IMR-90 (cell line): Measurements from ENCODE around the gene STX11. TPM values are rescaled to one million over a fixed set of nuclear protein-coding genes. Genes with fewer than 3 reads are reported as not detected.

ENCODE experiments used
- ATAC-seq: fragments of 200-7000 bp; cut with Tn5 transposase; 2 replicates; pipeline ENCODE4 v1.9.1; 2020; ENCODE audit warnings: low read depth, mild to moderate bottlenecking, moderate library complexity
- BruUV-seq: library from RNA; stranded (reverse); fragments of 400-500 nt; replicated peaks from 2 replicates; lab custom pipeline; 2021; lab: Mats Ljungman, UMichigan
- CTCF ChIA-PET: fragments of 300-600 bp; formaldehyde crosslinking; extraction: SDS; loops from one replicate; lab custom pipeline; 2021; ENCODE audit warnings: antibody characterized with exemption; lab: Yijun Ruan, JAX
- POLR2A ChIA-PET: fragments of 300-600 bp; sonication (Branson Sonifier 250); formaldehyde crosslinking; loops from one replicate; lab custom pipeline; 2022; ENCODE audit warnings: antibody characterized with exemption; ENCODE audit not compliant: unreplicated experiment; lab: Charles Lee
- DNase-seq: peaks from one replicate; pipeline ENCODE4 v3.0.0; 2013
- H2AFZ ChIP-seq: replicated peaks from 2 replicates; pipeline ENCODE3; 2013; ENCODE audit warnings: low read length, mild to moderate bottlenecking; ENCODE audit not compliant: poor library complexity
- H2AK5ac ChIP-seq: 2 replicates; pipeline ENCODE4 v1.6.1; 2013; ENCODE audit warnings: low read depth, low read length, inconsistent platforms
- H2AK9ac ChIP-seq: replicated peaks from 2 replicates; pipeline ENCODE3; 2013; ENCODE audit warnings: mild to moderate bottlenecking, low read depth, low read length, moderate library complexity; ENCODE audit not compliant: poor library complexity
- H2BK120ac ChIP-seq: 2 replicates; pipeline ENCODE4 v1.6.1; 2013; ENCODE audit warnings: low read depth, low read length, inconsistent platforms
- H2BK15ac ChIP-seq: 3 replicates; pipeline ENCODE4 v1.6.1; 2013; ENCODE audit warnings: low read depth, low read length, inconsistent platforms
- H2BK20ac ChIP-seq: 2 replicates; pipeline ENCODE4 v1.6.1; 2013; ENCODE audit warnings: low read depth, mild to moderate bottlenecking, inconsistent platforms, low read length, moderate library complexity
- H2BK5ac ChIP-seq: 2 replicates; pipeline ENCODE4 v1.6.1; 2013; ENCODE audit warnings: mild to moderate bottlenecking, low read depth, low read length, inconsistent platforms; ENCODE audit not compliant: poor library complexity, severe bottlenecking
- H3K14ac ChIP-seq: replicated peaks from 2 replicates; pipeline ENCODE4 v1.6.1; 2013; ENCODE audit warnings: low read depth, low read length, inconsistent platforms
- H3K18ac ChIP-seq: 2 replicates; pipeline ENCODE4 v1.6.1; 2013; ENCODE audit warnings: low read depth, low read length, control low read depth
- H3K23ac ChIP-seq: 2 replicates; pipeline ENCODE4 v1.6.1; 2013; ENCODE audit warnings: low read depth, low read length, inconsistent platforms
- H3K27ac ChIP-seq: 2 replicates; pipeline ENCODE4 v1.5.1; 2013; ENCODE audit warnings: mild to moderate bottlenecking, control low read depth, low read length; ENCODE audit not compliant: insufficient read depth
- H3K27me3 ChIP-seq: 2 replicates; pipeline ENCODE4 v1.6.1; 2013; ENCODE audit warnings: low read length; ENCODE audit not compliant: control insufficient read depth, insufficient read depth
- H3K36me3 ChIP-seq: 2 replicates; pipeline ENCODE4 v1.6.1; 2013; ENCODE audit warnings: low read length, mixed read lengths; ENCODE audit not compliant: control insufficient read depth, insufficient read depth
- H3K4ac ChIP-seq: 2 replicates; pipeline ENCODE4 v1.6.1; 2013; ENCODE audit warnings: low read depth, low read length, inconsistent platforms
- H3K4me1 ChIP-seq: 2 replicates; pipeline ENCODE4 v1.6.1; 2013; ENCODE audit warnings: low read length, mixed read lengths; ENCODE audit not compliant: control insufficient read depth, insufficient read depth
- H3K4me2 ChIP-seq: 2 replicates; pipeline ENCODE4 v1.6.1; 2013; ENCODE audit warnings: low read depth, mild to moderate bottlenecking, control low read depth, low read length, moderate library complexity
- H3K4me3 ChIP-seq: 2 replicates; pipeline ENCODE4 v1.5.1; 2013; ENCODE audit warnings: low read depth, mild to moderate bottlenecking, control low read depth, low read length, moderate library complexity; ENCODE audit not compliant: insufficient read depth
- H3K56ac ChIP-seq: 2 replicates; pipeline ENCODE4 v1.6.1; 2013; ENCODE audit warnings: low read length, inconsistent platforms; ENCODE audit not compliant: insufficient read depth; ENCODE audit errors: extremely low read depth
- H3K79me1 ChIP-seq, 2 experiments: 2 replicates each; pipeline ENCODE4 v1.6.1; 2013; ENCODE audit warnings: low read length in 2 of 2, inconsistent platforms in 1 of 2, low read depth in 1 of 2
- H3K9ac ChIP-seq: 2 replicates; pipeline ENCODE4 v1.6.1; 2013; ENCODE audit warnings: low read depth, low read length, control low read depth
- H3K9me1 ChIP-seq: 2 replicates; pipeline ENCODE4 v1.6.1; 2013; ENCODE audit warnings: low read length, inconsistent platforms; ENCODE audit not compliant: insufficient read depth
- H3K9me3 ChIP-seq: 2 replicates; pipeline ENCODE4 v1.6.1; 2013; ENCODE audit warnings: low read length; ENCODE audit not compliant: control insufficient read depth, insufficient read depth
- H4K20me1 ChIP-seq: 2 replicates; pipeline ENCODE4 v1.6.1; 2013; ENCODE audit warnings: low read length, inconsistent platforms; ENCODE audit not compliant: insufficient read depth
- H4K5ac ChIP-seq: 2 replicates; pipeline ENCODE4 v1.6.1; 2013; ENCODE audit warnings: mild to moderate bottlenecking, low read depth, low read length, control low read depth
- H4K8ac ChIP-seq, 2 experiments: 2 replicates each; pipeline ENCODE4 v1.6.1; 2013; ENCODE audit warnings: low read depth in 2 of 2, low read length in 2 of 2, control low read depth in 1 of 2, inconsistent platforms in 1 of 2
- H4K91ac ChIP-seq: 2 replicates; pipeline ENCODE4 v1.6.1; 2013; ENCODE audit warnings: low read depth, low read length, inconsistent platforms; ENCODE audit not compliant: insufficient read depth
- BHLHE40 ChIP-seq: fragments of 150-350 bp; IDR thresholded peaks from 2 replicates; pipeline ENCODE4 v1.6.1; 2016; ENCODE audit warnings: mild to moderate bottlenecking, low read depth, low read length
- CEBPB ChIP-seq: IDR thresholded peaks from 2 replicates; pipeline ENCODE4 v1.6.1; 2012; ENCODE audit warnings: low read depth, low read length, improper control_type of control experiment
- CHD1 ChIP-seq: IDR thresholded peaks from 2 replicates; pipeline ENCODE4 v1.6.1; 2012; ENCODE audit warnings: low read depth, low read length, improper control_type of control experiment
- FOS ChIP-seq: fragments of 150-350 bp; IDR thresholded peaks from 2 replicates; pipeline ENCODE4 v1.6.1; 2016; ENCODE audit warnings: low read depth, low read length
- MAFK ChIP-seq: IDR thresholded peaks from 2 replicates; pipeline ENCODE4 v1.6.1; 2012; ENCODE audit warnings: low read depth, low read length, improper control_type of control experiment
- MAZ ChIP-seq: IDR thresholded peaks from 2 replicates; pipeline ENCODE4 v1.6.1; 2012; ENCODE audit warnings: low read depth, mild to moderate bottlenecking, low read length, improper control_type of control experiment, moderate library complexity, borderline replicate concordance
- MXI1 ChIP-seq: IDR thresholded peaks from 2 replicates; pipeline ENCODE4 v1.6.1; 2012; ENCODE audit warnings: low read depth, mild to moderate bottlenecking, low read length, moderate library complexity, borderline replicate concordance
- NFE2L2 ChIP-seq: fragments of 150-350 bp; IDR thresholded peaks from 2 replicates; pipeline ENCODE4 v1.6.1; 2016; ENCODE audit warnings: low read depth, mild to moderate bottlenecking, low read length
- POLR2A ChIP-seq: IDR thresholded peaks from 2 replicates; pipeline ENCODE4 v1.6.1; 2012; ENCODE audit warnings: mild to moderate bottlenecking, low read depth, low read length
- RAD21 ChIP-seq: IDR thresholded peaks from 2 replicates; pipeline ENCODE4 v1.6.1; 2012; ENCODE audit warnings: low read length, improper control_type of control experiment
- RCOR1 ChIP-seq: IDR thresholded peaks from 2 replicates; pipeline ENCODE4 v1.6.1; 2012; ENCODE audit warnings: mild to moderate bottlenecking, low read length, improper control_type of control experiment; ENCODE audit not compliant: insufficient replicate concordance
- RFX5 ChIP-seq: IDR thresholded peaks from 2 replicates; pipeline ENCODE4 v1.8.0; 2012; ENCODE audit warnings: low read depth, mild to moderate bottlenecking, low read length, moderate library complexity
- SMC3 ChIP-seq: fragments of 150-350 bp; IDR thresholded peaks from 2 replicates; pipeline ENCODE4 v1.6.1; 2016; ENCODE audit warnings: low read depth, mild to moderate bottlenecking, antibody characterized with exemption, low read length, moderate library complexity
- WGBS, 2 experiments: methylation state at CpG; one replicate each; pipeline versions ENCODE4 v1.1.5 to v1.1.7; 2013; ENCODE audit warnings: missing lambda C conversion rate in 2 of 2; ENCODE audit not compliant: insufficient read length in 1 of 2; ENCODE audit errors: extremely low coverage in 2 of 2; 5-methylcytosine and 5-hydroxymethylcytosine counted together
- dilution Hi-C: fragments of 300-500 bp; cut with HindIII; formaldehyde crosslinking; loops from one replicate; pipeline ENCODE4 v1.14.3; 2018; ENCODE audit warnings: low sequenced_read_pairs; ENCODE audit not compliant: unreplicated experiment
- in situ Hi-C: fragments of 300-500 bp; cut with MboI; formaldehyde crosslinking; loops from 3 replicates; pipeline ENCODE4 v1.14.3; 2019; ENCODE audit warnings: low sequenced_read_pairs, inconsistent platforms, mixed read lengths
- intact Hi-C: fragments of 100-400 bp; cut with micrococcal nuclease; formaldehyde crosslinking; loops from 2 replicates; pipeline ENCODE4 v1.10.0; 2022
- polyA plus RNA-seq, 3 experiments: library from polyadenylated mRNA; depleted of rRNA; stranded (reverse); fragments of >200 nt; gene quantifications; 2 replicates each; pipeline ENCODE4 v1.2.3, GENCODE V29; 2012; ENCODE audit warnings: low replicate concordance in 1 of 3
- total RNA-seq: library from RNA; depleted of rRNA; stranded (reverse); fragments of >200 nt; gene quantifications from 2 replicates; pipeline ENCODE4 v1.2.3, GENCODE V29; 2012
- TF ChIP-seq, protein P1 (sequence below): fragments of 150-350 bp; IDR thresholded peaks from 2 replicates; pipeline ENCODE4 v1.6.1; 2016; ENCODE audit warnings: low read depth, mild to moderate bottlenecking, low read length, moderate library complexity, borderline replicate concordance
- TF ChIP-seq, protein P2 (sequence below): fragments of 150-350 bp; IDR thresholded peaks from 2 replicates; pipeline ENCODE4 v1.6.1; 2017; ENCODE audit warnings: mild to moderate bottlenecking, antibody characterized with exemption, low read length, low read depth
- TF ChIP-seq, protein P3 (sequence below): conservative IDR thresholded peaks from 2 replicates; pipeline ENCODE4 v1.5.1; 2012; ENCODE audit warnings: mild to moderate bottlenecking, low read depth, low read length, improper control_type of control experiment

The STX11 gene
- total and polyA plus RNA-seq, 2 of the 4 experiments (the other 2 are of a cell fraction), result 0.54 to 0.68 TPM

DNA sequence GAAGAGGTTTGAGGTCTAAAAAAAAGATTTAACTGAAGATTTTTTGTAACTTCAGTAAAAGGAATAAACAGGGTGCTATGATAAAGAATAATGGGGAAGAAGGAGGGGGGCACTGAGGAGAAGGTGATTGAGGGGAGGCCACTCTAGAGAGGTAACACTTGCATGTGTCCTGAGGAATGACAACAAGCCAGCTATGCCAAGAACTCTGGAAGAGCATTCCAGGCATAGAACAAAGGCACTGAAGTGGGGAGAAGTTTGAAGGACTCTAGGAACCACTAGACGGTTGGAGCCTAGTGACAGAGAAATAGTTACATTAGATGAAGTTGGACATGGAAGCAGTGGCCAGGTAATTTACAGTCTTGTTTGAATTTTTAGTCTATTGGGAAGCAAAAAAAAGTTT lies 44.1 kb upstream of the STX11 start:
- no peak for ATAC-seq
- in situ Hi-C loops, result loop anchor here (25.0 kb wide), 1 partner anchor 1106 kb away; no protein-coding TSS in a partner anchor
- CTCF ChIA-PET, result no interaction called here

More for the DNA sequence above, 44.1 kb upstream of the STX11 start:
- Histone ChIP-seq H3K14ac (no peak overlapping the region), H3K4me2 (no peak overlapping the region), H4K91ac (no peak overlapping the region), H3K18ac (no peak overlapping the region), H3K36me3 (no peaks in the 10 kb centered on the region), H2BK20ac (no peak overlapping the region), H3K4me3 (no peak overlapping the region), H2AK5ac (no peak overlapping the region), H2BK15ac (no peak overlapping the region), H3K9me3 (no peaks in the 10 kb centered on the region), H2AK9ac (no peak overlapping the region), H3K27me3 (peaks cover 4% of the 10 kb centered on the region), H3K9ac (no peak overlapping the region), H2BK120ac (no peak overlapping the region), H3K9me1 (no peaks in the 10 kb centered on the region), H3K27ac (no peak overlapping the region), H2BK5ac (no peak overlapping the region), H3K4me1 (no peaks in the 10 kb centered on the region), H4K5ac (no peak overlapping the region), H2AFZ (no peak overlapping the region), H3K4ac (no peak overlapping the region), H4K20me1 (no peaks in the 10 kb centered on the region), H3K56ac (no peak overlapping the region), H4K8ac (no peak overlapping the region), H3K79me1 (no peaks in the 10 kb centered on the region), H3K23ac (no peak overlapping the region)
- WGBS, 2 experiments, result no CpG with 5 or more reads among the region's 1 CpG
- TF ChIP-seq RCOR1 (no peak), MAZ (no peak), CHD1 (no peak), NFE2L2 (no peak), MAFK (no peak), RFX5 (no peak), MXI1 (no peak), FOS (no peak), CEBPB (no peak), RAD21 (no peak), POLR2A (no peak), SMC3 (no peak), BHLHE40 (no peak)
- TF ChIP-seq, protein P1, sequence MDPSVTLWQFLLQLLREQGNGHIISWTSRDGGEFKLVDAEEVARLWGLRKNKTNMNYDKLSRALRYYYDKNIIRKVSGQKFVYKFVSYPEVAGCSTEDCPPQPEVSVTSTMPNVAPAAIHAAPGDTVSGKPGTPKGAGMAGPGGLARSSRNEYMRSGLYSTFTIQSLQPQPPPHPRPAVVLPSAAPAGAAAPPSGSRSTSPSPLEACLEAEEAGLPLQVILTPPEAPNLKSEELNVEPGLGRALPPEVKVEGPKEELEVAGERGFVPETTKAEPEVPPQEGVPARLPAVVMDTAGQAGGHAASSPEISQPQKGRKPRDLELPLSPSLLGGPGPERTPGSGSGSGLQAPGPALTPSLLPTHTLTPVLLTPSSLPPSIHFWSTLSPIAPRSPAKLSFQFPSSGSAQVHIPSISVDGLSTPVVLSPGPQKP, result no peak
- TF ChIP-seq, protein P2, sequence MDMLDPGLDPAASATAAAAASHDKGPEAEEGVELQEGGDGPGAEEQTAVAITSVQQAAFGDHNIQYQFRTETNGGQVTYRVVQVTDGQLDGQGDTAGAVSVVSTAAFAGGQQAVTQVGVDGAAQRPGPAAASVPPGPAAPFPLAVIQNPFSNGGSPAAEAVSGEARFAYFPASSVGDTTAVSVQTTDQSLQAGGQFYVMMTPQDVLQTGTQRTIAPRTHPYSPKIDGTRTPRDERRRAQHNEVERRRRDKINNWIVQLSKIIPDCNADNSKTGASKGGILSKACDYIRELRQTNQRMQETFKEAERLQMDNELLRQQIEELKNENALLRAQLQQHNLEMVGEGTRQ, result no peak
- TF ChIP-seq, protein P3, sequence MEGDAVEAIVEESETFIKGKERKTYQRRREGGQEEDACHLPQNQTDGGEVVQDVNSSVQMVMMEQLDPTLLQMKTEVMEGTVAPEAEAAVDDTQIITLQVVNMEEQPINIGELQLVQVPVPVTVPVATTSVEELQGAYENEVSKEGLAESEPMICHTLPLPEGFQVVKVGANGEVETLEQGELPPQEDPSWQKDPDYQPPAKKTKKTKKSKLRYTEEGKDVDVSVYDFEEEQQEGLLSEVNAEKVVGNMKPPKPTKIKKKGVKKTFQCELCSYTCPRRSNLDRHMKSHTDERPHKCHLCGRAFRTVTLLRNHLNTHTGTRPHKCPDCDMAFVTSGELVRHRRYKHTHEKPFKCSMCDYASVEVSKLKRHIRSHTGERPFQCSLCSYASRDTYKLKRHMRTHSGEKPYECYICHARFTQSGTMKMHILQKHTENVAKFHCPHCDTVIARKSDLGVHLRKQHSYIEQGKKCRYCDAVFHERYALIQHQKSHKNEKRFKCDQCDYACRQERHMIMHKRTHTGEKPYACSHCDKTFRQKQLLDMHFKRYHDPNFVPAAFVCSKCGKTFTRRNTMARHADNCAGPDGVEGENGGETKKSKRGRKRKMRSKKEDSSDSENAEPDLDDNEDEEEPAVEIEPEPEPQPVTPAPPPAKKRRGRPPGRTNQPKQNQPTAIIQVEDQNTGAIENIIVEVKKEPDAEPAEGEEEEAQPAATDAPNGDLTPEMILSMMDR, result no peak
- dilution Hi-C loops, result no loop called here
- POLR2A ChIA-PET, result no interaction called here
- no peak for DNase-seq
- intact Hi-C loops, result loop anchor here (5.0 to 10.0 kb wide), 2 partner anchors 46 to 449 kb away; partner anchors contain the start of gene STX11
- no TSS peak for BruUV-seq
